ENCODE data around the gene TBC1D7.

DNA sequence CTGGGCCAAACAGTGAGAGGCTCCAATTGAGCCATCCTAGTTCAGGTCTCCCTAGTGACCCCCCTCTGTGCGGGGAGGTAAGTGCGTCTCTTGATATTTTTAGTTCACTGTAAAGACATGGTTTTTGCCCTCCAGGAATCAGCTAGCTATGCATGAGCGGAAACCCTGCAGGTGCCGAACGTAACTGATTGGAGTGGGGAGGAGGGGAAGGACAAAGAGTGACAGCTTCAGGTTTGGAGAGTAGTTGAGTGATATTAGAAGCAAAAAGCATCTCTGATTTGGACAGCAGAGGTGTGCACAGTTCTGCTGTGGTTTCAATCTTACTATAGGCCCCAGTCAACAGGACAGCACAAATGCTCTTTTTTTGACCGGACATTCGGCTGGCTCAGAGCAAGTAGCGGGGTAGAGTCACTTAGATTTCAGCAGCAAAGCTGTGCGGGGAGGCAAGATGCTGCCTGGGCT, 31.8 kb downstream of the TBC1D7 start:
- TF ChIP-seq, protein P1, sequence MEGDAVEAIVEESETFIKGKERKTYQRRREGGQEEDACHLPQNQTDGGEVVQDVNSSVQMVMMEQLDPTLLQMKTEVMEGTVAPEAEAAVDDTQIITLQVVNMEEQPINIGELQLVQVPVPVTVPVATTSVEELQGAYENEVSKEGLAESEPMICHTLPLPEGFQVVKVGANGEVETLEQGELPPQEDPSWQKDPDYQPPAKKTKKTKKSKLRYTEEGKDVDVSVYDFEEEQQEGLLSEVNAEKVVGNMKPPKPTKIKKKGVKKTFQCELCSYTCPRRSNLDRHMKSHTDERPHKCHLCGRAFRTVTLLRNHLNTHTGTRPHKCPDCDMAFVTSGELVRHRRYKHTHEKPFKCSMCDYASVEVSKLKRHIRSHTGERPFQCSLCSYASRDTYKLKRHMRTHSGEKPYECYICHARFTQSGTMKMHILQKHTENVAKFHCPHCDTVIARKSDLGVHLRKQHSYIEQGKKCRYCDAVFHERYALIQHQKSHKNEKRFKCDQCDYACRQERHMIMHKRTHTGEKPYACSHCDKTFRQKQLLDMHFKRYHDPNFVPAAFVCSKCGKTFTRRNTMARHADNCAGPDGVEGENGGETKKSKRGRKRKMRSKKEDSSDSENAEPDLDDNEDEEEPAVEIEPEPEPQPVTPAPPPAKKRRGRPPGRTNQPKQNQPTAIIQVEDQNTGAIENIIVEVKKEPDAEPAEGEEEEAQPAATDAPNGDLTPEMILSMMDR (tag by site-specific recombination; IDR thresholded peaks at IDR 0.05) = no peak
- TF ChIP-seq, protein P2, sequence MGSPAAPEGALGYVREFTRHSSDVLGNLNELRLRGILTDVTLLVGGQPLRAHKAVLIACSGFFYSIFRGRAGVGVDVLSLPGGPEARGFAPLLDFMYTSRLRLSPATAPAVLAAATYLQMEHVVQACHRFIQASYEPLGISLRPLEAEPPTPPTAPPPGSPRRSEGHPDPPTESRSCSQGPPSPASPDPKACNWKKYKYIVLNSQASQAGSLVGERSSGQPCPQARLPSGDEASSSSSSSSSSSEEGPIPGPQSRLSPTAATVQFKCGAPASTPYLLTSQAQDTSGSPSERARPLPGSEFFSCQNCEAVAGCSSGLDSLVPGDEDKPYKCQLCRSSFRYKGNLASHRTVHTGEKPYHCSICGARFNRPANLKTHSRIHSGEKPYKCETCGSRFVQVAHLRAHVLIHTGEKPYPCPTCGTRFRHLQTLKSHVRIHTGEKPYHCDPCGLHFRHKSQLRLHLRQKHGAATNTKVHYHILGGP (tag by site-specific recombination; IDR thresholded peaks at IDR 0.05) = no peak
- no peak for TF ChIP-seq SP2 (tag by site-specific recombination; IDR thresholded peaks at IDR 0.05)
- TF ChIP-seq, protein P3, sequence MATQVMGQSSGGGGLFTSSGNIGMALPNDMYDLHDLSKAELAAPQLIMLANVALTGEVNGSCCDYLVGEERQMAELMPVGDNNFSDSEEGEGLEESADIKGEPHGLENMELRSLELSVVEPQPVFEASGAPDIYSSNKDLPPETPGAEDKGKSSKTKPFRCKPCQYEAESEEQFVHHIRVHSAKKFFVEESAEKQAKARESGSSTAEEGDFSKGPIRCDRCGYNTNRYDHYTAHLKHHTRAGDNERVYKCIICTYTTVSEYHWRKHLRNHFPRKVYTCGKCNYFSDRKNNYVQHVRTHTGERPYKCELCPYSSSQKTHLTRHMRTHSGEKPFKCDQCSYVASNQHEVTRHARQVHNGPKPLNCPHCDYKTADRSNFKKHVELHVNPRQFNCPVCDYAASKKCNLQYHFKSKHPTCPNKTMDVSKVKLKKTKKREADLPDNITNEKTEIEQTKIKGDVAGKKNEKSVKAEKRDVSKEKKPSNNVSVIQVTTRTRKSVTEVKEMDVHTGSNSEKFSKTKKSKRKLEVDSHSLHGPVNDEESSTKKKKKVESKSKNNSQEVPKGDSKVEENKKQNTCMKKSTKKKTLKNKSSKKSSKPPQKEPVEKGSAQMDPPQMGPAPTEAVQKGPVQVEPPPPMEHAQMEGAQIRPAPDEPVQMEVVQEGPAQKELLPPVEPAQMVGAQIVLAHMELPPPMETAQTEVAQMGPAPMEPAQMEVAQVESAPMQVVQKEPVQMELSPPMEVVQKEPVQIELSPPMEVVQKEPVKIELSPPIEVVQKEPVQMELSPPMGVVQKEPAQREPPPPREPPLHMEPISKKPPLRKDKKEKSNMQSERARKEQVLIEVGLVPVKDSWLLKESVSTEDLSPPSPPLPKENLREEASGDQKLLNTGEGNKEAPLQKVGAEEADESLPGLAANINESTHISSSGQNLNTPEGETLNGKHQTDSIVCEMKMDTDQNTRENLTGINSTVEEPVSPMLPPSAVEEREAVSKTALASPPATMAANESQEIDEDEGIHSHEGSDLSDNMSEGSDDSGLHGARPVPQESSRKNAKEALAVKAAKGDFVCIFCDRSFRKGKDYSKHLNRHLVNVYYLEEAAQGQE (tag by site-specific recombination; IDR thresholded peaks at IDR 0.05) = no peak
- TF ChIP-seq, protein P4, sequence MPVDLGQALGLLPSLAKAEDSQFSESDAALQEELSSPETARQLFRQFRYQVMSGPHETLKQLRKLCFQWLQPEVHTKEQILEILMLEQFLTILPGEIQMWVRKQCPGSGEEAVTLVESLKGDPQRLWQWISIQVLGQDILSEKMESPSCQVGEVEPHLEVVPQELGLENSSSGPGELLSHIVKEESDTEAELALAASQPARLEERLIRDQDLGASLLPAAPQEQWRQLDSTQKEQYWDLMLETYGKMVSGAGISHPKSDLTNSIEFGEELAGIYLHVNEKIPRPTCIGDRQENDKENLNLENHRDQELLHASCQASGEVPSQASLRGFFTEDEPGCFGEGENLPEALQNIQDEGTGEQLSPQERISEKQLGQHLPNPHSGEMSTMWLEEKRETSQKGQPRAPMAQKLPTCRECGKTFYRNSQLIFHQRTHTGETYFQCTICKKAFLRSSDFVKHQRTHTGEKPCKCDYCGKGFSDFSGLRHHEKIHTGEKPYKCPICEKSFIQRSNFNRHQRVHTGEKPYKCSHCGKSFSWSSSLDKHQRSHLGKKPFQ (tag by site-specific recombination; IDR thresholded peaks at IDR 0.05) = no peak

All from HEK293 (cell line).